ENCODE measurements around the gene COL5A3.
A peak's percentile ranks its signal among the peaks of the same experiment; 100 is the strongest.
"Not testable (repeated sequence)": the region's sequence is repeated elsewhere in the genome, so short reads cannot be mapped to it uniquely, and the experiment has no call there.

COL5A3 gene

DNA sequence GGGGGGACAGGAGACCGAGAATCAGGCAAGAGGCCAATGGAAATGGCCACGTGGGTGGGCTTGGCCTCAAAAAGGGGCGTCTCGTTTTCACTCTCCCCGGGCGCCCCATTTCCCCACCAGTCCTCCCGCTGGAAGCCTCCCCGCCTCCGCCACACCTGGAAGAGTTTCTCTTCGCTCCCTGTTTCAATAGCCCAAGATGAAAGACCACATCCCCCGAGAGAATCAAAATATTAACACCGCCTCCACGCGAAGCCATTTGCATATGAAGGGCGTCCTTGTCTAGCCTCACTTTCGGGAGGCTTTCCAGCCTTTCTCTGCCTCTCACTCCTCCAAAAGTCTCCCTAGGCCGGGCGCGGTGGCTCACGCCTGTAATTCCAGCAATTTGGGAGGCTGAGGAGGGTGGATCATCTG, 73.3 kb downstream of the COL5A3 start:
- no peak for DNase-seq (ENCODE audit: low read depth, low spot score)

DNA sequence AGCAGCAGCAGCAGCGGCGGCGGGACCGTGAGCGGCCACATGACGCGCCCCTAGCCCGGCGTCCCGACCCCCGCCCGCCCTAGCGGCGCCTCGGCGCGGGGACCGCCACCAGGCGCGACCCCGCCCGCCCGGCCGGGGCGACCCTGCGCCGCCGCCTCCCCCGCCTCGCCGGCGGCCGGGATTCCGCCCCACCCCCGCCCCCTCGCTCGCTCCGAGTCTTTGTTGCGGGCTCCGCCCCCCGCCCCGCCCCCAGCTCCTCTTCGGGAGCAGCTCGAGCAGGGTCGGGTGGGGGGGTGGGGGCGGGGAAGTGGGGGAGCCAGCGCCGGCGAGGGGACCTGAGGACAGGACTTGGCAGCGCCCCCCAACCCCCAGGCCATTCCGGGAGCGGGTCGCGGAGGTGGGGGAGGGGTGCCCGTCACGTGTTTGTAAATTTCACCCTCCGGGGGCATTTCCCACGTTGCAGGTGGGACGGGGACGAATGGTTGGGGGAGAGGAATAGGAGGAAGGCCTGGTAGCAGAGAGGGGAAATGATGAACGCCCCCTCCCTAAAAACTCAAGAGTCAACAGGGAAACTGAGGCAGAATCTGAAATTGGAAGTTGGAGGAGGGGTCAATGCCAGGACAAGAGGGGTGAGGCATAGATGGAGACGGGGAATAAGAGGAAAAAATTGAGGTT, 73.8 kb downstream of the COL5A3 start, which contains the start of gene OLFM2:
TSS of gene OLFM2 (minus strand) at position 190 of the 675 bp plus-strand sequence. CDS start at position 41, 149 bp downstream.
- no peak for DNase-seq (ENCODE audit: low read depth, low spot score)

GRCh38 chr19:9935506-9936325, 74.6 kb downstream of the COL5A3 start:
- DNase-seq (ENCODE audit: low read depth, low spot score), result no peak

- DNase-seq (ENCODE audit: low read depth, low spot score), result peak; percentile 74
Measured at GRCh38 chr19:9934132-9934950, 76.0 kb downstream of the COL5A3 start.

- DNase-seq (ENCODE audit: low read depth, low spot score), result no peak
Measured at GRCh38 chr19:9932835-9933234, 77.5 kb downstream of the COL5A3 start.

DNA sequence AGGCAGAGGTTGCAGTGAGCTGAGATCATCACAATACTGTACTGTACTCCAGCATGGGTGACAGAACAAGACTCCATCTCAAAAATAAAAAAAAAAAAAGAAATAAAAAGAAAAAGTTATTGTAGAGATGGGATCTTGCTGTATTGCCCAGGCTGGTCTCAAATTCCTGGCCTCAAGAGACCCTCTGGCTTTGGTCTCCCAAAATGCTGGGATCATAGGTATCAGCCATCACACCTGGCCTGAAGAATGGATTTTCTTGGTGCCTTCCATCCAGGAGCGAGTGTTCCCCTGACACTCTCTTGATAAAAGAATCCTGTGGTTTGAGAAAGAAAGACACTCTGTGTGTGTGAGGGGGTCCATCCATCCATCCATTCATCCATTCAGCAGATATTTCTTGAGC, 78.7 kb downstream of the COL5A3 start:
- DNase-seq (ENCODE audit: low read depth, low spot score), result no peak

GRCh38 chr19:9923440-9923839, 86.9 kb downstream of the COL5A3 start:
- no peak for DNase-seq (ENCODE audit: low read depth, low spot score)

DNA sequence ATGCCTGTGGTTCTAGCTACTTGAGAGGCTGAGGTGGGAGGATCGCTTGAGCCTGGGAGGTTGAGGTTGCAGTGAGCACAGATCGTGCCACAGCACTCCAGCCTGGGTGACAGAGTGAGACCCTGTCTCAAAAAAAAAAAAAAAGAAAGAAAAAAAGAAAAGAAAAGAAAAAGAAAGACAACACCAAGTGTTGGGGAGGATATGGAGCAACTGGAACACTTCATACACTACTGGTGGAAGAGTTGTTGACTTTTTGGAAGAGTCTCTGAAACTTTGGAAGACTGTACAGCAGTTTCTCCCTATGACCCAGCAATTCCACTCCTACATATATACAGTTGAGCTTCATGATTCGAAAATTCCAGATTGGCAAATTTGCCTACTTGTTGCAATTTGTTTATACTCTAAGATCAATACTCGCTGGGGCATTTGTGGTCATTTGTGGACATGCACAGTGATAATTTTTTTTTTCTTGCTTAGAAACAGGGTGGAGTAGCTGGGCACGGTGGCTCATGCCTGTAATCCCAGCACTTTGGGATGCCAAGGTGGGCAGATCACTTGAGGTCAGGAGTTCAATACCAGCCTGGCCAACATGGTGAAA, 87.4 kb downstream of the COL5A3 start:
- not testable (repeated sequence) for DNase-seq (ENCODE audit: low read depth, low spot score)

DNA sequence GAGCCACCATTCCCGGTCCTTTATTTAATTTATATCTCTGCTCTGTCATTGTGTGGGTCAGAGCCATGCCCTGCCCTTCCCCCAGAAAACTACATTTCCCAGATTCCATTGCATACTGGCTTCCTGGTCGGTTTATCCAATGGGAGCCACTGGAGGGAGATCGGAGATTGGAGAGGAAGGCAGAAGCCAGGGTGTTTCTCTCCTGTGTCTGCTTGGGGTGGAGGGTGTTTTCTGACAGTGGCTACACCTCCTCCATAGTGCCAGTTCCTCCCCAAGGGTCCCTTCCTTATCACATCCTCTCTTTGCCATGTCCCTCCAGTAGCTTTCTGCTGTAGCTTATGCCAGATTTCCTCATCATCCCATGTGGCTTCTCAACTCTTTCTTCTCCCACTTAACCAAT, 93.0 kb downstream of the COL5A3 start:
- no peak for DNase-seq (ENCODE audit: low read depth, low spot score)

GRCh38 chr19:9916719-9917118, 93.6 kb downstream of the COL5A3 start:
- no peak for DNase-seq (ENCODE audit: low read depth, low spot score)

DNA sequence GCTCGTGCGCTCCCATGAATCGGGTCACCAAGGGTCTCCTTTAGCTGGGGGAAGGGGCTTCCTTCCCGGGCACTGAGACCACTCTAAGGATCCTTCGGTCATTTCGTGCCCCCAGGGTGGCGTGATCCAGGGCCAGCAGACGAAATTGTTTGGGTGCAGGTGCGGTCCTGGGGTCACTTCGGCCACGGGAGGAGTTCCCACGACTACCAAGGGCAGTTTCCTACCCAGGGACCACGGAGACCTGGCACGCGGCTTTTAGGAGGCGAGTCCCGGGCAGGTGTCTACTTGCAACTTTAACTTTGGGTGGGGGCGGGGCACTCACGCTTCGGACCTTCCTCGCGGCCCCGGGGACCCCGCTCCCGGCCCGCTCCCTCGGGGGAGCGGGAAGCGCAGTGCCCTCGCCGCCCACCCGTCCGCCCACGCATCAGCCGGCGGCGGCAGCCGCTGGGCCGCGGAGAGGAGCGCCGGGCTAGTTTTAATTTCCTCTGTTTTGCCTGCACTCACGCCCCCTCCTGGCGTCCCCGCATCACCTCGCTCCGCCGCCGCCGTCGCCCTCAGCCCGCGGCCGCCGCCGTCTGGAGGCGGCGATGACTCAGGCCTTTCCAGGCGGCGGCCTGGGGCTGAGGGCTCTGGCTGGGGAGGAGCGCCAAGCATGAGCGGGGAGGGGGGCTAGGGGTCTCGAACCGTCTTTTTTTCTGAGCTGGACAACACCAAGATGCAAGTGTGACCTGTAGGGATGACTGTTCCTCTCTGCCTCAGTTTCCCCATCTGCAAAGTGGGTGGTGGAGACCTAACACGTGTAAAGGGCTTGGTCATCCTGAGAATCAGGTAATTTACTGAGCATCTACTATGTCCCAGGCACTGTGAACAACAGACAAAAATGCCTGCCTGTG, 95.7 kb downstream of the COL5A3 start:
- peak; percentile 65 for DNase-seq (ENCODE audit: low read depth, low spot score)

- no peak for DNase-seq (ENCODE audit: low read depth, low spot score)
Measured at GRCh38 chr19:9914001-9914314, 96.3 kb downstream of the COL5A3 start.

- DNase-seq (ENCODE audit: low read depth, low spot score), result no peak
Measured at GRCh38 chr19:9913237-9914000, 96.9 kb downstream of the COL5A3 start.

DNA sequence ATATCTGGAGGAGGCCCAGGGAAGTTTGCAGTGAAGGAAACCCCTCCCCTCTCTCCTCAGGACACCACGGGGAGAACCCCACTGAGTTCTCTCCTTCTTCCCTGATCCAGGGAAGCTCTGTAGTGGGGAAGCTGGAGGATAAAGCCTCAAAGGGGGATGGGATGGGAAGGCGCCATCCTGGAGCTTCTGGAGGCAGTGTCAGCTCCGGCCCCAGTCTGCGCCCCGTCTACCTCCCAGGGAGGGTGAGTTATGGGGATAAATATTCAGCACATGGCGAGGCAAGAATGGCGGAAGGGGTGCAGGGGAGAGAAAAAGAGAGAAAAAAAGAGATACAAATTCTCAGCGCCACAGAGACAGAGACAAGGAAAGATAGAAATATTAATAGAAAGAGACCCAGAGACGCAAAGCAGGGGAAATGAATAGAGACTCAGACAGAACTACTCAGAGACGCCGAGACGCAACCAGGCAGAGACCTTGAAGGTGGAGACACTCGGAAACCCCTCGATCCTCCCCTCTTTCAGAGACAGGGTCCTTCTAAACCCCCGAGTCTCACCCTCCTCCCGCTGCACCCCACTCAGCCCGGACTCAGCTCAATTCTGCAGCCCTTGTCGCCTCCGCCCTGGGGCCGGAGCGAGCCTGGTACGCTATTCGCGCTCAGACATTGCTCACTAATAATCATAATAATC, 97.6 kb downstream of the COL5A3 start:
- no peak for DNase-seq (ENCODE audit: low read depth, low spot score)

DNA sequence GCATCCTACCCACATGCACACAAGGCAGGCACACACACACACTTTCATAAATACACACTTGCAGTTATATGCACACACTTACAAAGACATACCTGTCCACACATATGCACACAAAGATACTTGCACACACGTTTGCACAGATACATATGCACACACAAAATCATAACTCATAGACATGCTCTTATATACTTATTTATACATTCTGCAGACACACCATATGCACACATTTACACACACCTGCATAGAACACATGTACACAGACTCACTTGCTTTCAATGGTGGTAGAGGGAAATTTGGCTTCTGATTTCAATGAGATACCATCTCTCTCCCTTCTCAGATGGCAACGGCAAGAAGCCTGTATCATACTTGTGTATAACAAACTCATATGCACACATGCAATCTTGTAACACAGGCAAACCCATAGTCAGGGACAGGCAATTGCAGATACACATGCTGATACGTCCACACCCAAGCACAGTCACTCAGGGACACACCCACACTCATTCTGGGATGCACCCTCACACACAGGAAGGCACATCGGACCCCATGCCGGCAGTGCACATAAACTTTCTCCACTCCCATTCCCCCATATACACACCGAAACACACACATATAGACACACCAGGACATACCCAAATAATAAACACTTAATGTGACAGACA, 98.6 kb downstream of the COL5A3 start:
- no peak for DNase-seq (ENCODE audit: low read depth, low spot score)

- no peak for DNase-seq (ENCODE audit: low read depth, low spot score)
Measured at GRCh38 chr19:9910625-9911024, 99.7 kb downstream of the COL5A3 start.

Measured in activated naive CD8-positive, alpha-beta T cell treated with anti-CD3 and anti-CD28 coated beads, Interleukin-2, amount 50 U/mL, for 16 hours (primary cell).